Glomerular visceral epithelial cell (primary cell): ENCODE data around the gene TEAD4.

ENCODE experiments used
- DNase-seq: peaks from one replicate; pipeline ENCODE4 v3.0.0-alpha.2; 2016; ENCODE audit errors: extremely low spot score

Gene TEAD4

GRCh38 chr12:2960390-2960956 lies 1.3 kb downstream of the TEAD4 start:
- peak; percentile 47 for DNase-seq

DNA sequence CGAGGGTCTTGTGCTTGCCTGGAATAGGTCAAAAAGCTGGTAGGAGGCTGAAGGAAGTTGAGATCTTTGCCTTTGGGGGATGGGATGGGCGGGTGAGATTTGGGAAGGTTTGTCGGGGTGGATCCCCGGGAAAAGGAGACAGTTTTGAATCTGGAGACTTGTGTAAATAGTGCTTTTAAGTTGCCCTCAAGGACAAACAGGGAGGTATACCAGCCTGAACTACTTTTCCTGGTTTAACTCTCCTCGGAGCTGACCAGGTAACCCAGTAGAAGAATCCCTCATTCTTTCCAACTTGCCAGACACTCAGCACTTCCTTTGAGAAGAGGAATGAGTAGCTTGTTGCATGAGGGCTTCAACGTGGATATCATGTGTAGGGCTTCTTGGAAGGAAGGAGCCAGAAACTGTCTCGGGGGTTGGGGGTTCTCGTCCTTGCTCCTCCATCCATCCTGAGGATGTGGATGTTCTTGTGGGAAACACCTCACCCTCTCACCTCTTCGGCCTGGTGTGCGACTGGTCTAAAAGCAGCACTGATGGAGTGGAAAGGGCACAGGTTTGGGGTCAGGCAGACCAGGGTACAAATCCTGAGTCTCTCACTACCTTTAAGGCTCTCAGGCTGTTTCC lies 1.9 kb downstream of the TEAD4 start:
- DNase-seq = peak; percentile 4

- no peak for DNase-seq
These were observed 2.5 kb downstream of the TEAD4 start for GRCh38 chr12:2961705-2962104.

GRCh38 chr12:2963154-2963759 lies 4.1 kb downstream of the TEAD4 start:
- no peak for DNase-seq

GRCh38 chr12:2963760-2964292 lies 4.6 kb downstream of the TEAD4 start:
- DNase-seq = no peak

DNA sequence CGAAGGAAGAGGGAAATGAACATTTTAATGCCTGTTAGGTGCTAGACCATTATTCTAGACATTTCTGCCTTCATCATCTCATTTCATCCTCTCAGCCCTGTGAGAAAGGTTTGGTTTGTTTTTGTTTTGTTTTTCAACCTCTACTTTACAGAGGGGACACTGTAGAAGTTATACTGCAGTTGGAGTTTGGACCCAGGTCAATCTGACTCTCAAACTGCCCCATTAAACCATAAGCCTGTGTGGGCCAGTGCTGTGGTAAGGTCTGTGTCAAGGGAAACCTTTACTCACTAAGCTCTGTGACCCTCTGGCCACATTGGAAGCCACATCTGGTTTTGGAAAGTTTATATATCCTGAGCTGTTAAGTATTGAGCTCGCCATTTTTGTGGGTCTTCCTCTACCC lies 8.5 kb downstream of the TEAD4 start:
- no peak for DNase-seq

DNA sequence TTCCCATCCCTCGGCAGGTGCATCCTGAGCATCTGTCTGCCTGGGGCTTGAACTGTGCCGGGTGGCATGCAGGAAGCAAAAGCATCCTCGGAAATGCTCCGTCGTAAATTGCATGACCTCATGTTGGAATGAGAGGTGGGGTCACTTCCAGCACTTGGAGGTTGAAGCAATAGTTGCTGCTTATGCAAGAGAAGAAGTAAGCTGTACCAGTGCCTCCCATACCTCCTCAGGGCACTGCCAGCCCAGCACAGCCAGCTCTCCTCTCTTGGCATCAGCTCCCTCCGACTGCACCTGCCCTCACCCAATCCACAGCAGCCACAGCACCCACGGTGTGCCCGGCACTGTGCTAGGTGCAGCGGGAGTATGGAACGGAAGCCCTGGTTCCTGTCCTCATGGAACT lies 11.5 kb downstream of the TEAD4 start:
- DNase-seq = no peak

DNA sequence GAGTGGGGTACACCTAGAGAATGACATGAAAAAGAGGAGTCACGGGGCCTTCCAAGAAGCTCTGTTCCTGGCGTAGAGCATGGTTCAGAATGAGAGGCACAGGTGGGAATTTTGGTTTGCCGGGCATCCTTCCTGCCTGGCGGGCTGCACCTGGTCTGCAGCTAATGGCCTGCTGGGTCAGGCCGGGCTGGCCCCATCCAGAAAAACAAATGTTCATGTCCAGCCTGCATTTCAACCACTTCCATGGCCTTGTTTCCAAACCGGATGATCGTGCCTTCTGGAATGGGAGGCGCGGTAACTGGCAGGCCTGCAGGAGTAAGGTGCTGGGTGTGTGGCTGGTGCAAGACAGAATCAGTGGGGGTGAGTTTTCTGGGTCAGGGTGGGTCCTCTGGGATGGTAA lies 14.4 kb downstream of the TEAD4 start:
- no peak for DNase-seq

GRCh38 chr12:2974560-2974971 lies 15.4 kb downstream of the TEAD4 start:
- DNase-seq = no peak

DNA sequence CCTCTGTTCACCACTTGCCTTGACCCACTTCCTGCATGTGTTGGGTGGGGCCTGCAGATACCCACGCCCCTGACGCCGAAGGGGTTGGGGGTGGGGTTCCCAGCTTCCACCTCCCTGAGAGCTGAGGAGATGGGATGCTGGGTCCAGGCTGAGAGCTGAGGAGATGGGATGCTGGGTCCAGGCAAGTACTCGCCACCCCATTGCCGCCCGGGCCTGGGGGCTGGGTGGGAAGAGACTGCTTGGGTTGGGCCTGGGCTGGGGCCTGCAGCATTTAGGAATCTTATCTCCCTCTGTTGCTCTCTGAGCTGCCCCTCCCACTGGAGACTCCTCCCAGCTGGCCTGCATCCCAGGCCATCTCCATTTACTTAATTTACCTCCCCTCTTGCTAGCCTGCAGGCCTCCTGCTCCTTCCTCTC lies 17.4 kb downstream of the TEAD4 start:
- DNase-seq = no peak

GRCh38 chr12:2977776-2978175 lies 18.6 kb downstream of the TEAD4 start:
- no peak for DNase-seq

- DNase-seq = no peak
These were observed 20.6 kb downstream of the TEAD4 start for GRCh38 chr12:2979806-2980205.

GRCh38 chr12:2980630-2981029 lies 21.4 kb downstream of the TEAD4 start:
- no peak for DNase-seq

DNA sequence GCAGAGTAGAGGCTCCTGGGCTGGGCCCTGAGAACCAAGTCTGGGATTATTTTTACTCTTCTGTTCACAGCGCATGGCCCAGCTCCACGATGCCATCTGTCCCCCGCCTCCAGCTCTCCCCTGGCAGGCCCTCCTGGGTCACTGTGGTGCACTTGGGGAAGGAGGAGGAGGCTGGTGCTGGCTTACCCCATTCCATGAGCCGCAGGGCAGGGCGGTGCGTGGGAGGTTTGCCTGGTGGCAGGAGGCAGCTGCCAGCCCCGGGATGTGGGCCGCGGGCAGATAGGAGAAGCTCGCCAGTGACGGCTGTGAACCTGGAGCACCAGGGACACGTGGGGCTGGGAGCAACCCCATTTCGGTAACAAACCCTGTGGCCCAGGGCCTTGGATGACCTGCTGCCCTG lies 23.2 kb downstream of the TEAD4 start:
- no peak for DNase-seq

DNA sequence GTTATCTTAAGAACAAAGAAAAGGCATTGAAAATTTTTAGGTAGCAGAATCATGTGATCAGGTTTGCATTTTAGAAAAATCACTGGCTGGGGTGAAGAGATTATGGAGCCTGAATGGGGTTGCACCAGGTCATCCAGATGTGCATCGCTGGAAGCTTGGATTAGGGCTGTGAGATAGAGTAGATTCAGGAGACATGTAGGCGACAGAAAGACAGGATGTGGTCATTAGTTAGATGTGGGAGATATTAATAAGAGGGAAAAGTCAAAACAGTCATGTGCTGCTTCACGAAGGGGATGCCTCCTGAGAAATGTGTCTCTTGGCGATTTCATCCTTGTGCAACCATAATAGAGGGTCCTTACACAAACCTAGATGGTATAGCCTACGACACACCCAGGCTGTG lies 25.1 kb downstream of the TEAD4 start:
- DNase-seq = no peak

DNA sequence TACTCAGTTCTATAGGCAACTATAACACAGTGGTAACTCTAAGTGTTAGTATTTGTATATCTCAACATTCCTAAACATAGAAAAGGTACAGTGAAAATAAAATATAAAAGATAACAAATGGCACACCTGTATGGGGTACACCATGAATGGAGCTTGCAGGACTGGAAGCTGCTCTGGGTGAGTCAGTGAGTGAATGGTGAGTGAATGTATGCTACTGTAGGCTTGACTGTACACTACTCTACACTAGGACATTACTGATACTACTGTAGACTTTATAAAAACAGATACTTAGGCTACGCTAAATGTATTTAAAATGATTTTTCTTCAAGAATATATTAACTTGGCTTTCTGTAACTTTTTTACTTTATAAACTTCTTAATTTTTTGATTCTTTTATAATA lies 25.5 kb downstream of the TEAD4 start:
- DNase-seq = no peak

- no peak for DNase-seq
These were observed 27.7 kb downstream of the TEAD4 start for GRCh38 chr12:2986876-2987275.

DNA sequence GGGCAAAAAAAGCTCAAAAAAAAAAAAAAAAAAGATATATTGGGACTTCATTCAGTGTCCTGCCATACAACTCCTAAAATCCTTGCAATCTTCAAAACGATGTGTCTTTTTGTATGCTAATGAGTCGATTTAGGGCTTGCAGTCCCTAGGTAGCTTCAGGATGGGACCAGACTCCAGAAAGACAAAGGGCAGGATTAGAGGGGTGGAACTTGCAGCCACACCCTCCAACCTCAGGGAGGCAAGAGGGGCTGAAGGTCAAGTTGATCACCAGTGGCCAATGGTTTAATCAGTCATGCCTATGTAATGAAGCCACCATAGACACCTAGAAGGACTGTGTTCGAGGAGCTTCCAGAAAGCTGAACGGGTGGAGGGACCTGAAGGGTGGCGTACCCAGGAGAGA lies 29.3 kb downstream of the TEAD4 start:
- no peak for DNase-seq

- no peak for DNase-seq
These were observed 33.5 kb downstream of the TEAD4 start for GRCh38 chr12:2992724-2993123.

DNA sequence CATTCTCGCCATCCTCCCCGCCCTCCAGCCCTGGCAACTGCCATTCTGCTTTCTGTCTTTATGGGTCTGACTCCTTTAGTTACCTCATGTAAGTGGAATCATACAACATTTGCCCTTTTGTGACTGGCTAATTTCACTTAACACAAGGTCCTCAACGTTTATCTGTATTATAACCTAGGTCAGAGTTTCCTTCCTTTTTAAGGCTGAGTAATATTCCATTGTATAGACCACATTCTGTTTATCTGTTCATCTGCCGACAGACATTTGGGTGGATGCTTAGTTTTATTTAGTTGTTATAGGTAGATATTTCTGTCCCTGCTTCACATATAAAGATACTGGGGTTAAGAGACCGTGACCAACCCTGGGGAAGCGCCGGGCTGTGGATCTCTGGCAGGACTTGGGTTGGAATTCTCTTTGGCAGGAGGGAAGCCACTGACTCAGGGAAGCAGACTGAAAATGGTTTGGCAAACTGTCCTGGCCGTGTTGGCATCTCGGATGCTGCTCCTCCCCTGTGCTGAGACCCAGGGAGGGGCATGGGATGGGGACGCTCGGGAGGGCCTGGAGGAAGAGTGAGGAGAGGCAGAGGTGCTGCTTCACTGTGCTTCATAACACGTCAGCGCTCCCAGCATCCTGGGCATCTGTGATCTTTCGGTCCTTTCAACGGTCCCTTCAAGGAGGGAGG lies 38.9 kb downstream of the TEAD4 start:
- DNase-seq = no peak

- DNase-seq = peak; percentile 48
These were observed 39.6 kb downstream of the TEAD4 start for GRCh38 chr12:2998789-2999264.

DNA sequence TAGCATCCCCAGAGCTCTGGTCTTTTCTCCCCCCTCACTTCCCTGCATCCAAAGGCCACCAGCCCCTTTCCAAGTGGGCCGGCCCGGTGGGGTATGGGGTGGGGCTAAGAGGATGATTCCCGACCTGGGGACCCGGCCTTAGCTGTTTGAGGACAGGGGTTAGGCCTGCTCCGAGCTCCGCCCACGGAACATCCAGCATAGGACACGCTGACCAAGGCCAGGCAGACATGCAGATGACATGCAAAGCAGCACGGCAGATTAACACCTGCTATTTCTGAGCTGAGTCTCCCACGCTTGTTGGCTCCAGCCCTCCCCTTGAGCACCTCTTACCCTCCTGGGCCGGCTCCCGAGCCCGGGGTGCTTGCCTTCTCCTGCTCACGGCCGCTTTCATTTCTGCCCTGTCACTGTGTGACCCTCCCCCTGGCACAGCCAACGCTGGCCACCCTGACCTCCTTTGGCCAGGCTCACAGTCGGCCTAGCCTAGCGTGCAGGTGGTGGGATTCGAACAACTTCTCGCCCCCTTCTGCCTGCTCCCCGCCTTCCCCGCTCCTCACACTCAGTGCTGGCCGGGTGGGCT lies 40.2 kb downstream of the TEAD4 start:
- DNase-seq = no peak
